Neuronal stem cell (in vitro differentiated cells): ENCODE measurements around the gene PTGFR. TPM values are rescaled to one million over a fixed set of nuclear protein-coding genes. Genes with fewer than 3 reads are reported as not detected.

ENCODE experiments used
- DNase-seq: peaks from one replicate; pipeline ENCODE4 v3.0.0-alpha.2; 2013; ENCODE audit warnings: low spot score
- H2AFZ ChIP-seq: one replicate; pipeline ENCODE4 v1.6.1; 2013; ENCODE audit warnings: mild to moderate bottlenecking, low read length, inconsistent platforms
- H2AK5ac ChIP-seq: 2 replicates; pipeline ENCODE4 v1.6.1; 2013; ENCODE audit warnings: low read depth, mild to moderate bottlenecking, inconsistent platforms, low read length, moderate library complexity, mixed read lengths
- H2BK120ac ChIP-seq: 2 replicates; pipeline ENCODE4 v1.6.1; 2013; ENCODE audit warnings: low read depth, mild to moderate bottlenecking, inconsistent platforms, low read length, moderate library complexity, mixed read lengths
- H2BK12ac ChIP-seq: one replicate; pipeline ENCODE4 v1.6.1; 2013; ENCODE audit warnings: low read length, inconsistent platforms
- H2BK15ac ChIP-seq: 2 replicates; pipeline ENCODE4 v1.6.1; 2013; ENCODE audit warnings: mild to moderate bottlenecking, low read length, inconsistent platforms, mixed read lengths
- H2BK5ac ChIP-seq: one replicate; pipeline ENCODE4 v1.6.1; 2013; ENCODE audit warnings: inconsistent platforms, mild to moderate bottlenecking, low read length, moderate library complexity
- H3K14ac ChIP-seq: one replicate; pipeline ENCODE4 v1.6.1; 2013; ENCODE audit warnings: low read length, inconsistent platforms
- H3K18ac ChIP-seq: 2 replicates; pipeline ENCODE4 v1.6.1; 2013; ENCODE audit warnings: low read length, inconsistent platforms
- H3K23ac ChIP-seq: 2 replicates; pipeline ENCODE4 v1.6.1; 2013; ENCODE audit warnings: low read depth, mild to moderate bottlenecking, mixed read lengths, low read length, inconsistent platforms; ENCODE audit not compliant: poor library complexity
- H3K27ac ChIP-seq: replicated peaks from 3 replicates; pipeline ENCODE4 v1.5.1; 2013; ENCODE audit warnings: low read length, inconsistent platforms
- H3K27me3 ChIP-seq, 3 experiments: 2 replicates each; pipeline ENCODE4 v1.6.1; 2013; ENCODE audit warnings: low read length in 3 of 3, mild to moderate bottlenecking in 2 of 3, inconsistent platforms in 1 of 3, low read depth in 1 of 3, mixed read lengths in 1 of 3, moderate library complexity in 1 of 3; ENCODE audit not compliant: control insufficient read depth in 3 of 3, insufficient read depth in 3 of 3
- H3K36me3 ChIP-seq, 2 donors: replicated peaks in 1 of 2; 2 replicates each; pipeline ENCODE4 v1.6.1; 2013; ENCODE audit warnings: low read length in 2 of 2; ENCODE audit not compliant: control insufficient read depth in 2 of 2, insufficient read depth in 2 of 2
- H3K4ac ChIP-seq: 2 replicates; pipeline ENCODE4 v1.6.1; 2013; ENCODE audit warnings: inconsistent platforms, mild to moderate bottlenecking, low read length, moderate library complexity
- H3K4me1 ChIP-seq, 2 donors: 1 replicate in 1 of 2; 2 replicates in 1 of 2; pipeline ENCODE4 v1.6.1; 2013; ENCODE audit warnings: low read length in 2 of 2, low read depth in 1 of 2; ENCODE audit not compliant: control insufficient read depth in 2 of 2, insufficient read depth in 1 of 2
- H3K4me2 ChIP-seq: one replicate; pipeline ENCODE4 v1.6.1; 2013; ENCODE audit warnings: mild to moderate bottlenecking, low read length, inconsistent platforms; ENCODE audit not compliant: insufficient read depth, poor library complexity, severe bottlenecking
- H3K4me3 ChIP-seq, 2 donors: 2 replicates each; pipeline ENCODE4 v1.5.1; 2013; ENCODE audit warnings: low read length in 2 of 2, mild to moderate bottlenecking in 2 of 2, inconsistent platforms in 1 of 2, moderate library complexity in 1 of 2
- H3K79me1 ChIP-seq: one replicate; pipeline ENCODE4 v1.6.1; 2013; ENCODE audit warnings: low read depth, mild to moderate bottlenecking, inconsistent platforms, low read length, moderate library complexity
- H3K9ac ChIP-seq: one replicate; pipeline ENCODE4 v1.6.1; 2013; ENCODE audit warnings: mild to moderate bottlenecking, low read depth, low read length, inconsistent platforms; ENCODE audit not compliant: poor library complexity
- H3K9me3 ChIP-seq, 2 donors: replicated peaks in 1 of 2; 2 replicates each; pipeline versions ENCODE3 to v1.6.1; 2013; ENCODE audit warnings: low read length in 2 of 2, mild to moderate bottlenecking in 2 of 2, inconsistent platforms in 1 of 2, low read depth in 1 of 2, mixed read lengths in 1 of 2, moderate library complexity in 1 of 2; ENCODE audit not compliant: control insufficient read depth in 2 of 2, insufficient read depth in 1 of 2
- H4K8ac ChIP-seq: one replicate; pipeline ENCODE4 v1.6.1; 2013; ENCODE audit warnings: low read depth, mild to moderate bottlenecking, inconsistent platforms, low read length, moderate library complexity
- H4K91ac ChIP-seq: one replicate; pipeline ENCODE4 v1.6.1; 2013; ENCODE audit warnings: low read length, low read depth, mild to moderate bottlenecking, inconsistent platforms; ENCODE audit not compliant: poor library complexity
- WGBS, 2 donors: extraction: QIAGEN DNeasy Blood & Tissue Kit; methylation state at CpG; one replicate each; pipeline ENCODE4 v1.1.7; 2013; ENCODE audit warnings: missing lambda C conversion rate in 2 of 2, mixed read lengths in 1 of 2; ENCODE audit not compliant: insufficient read length in 2 of 2, insufficient replicate concordance in 1 of 2; ENCODE audit errors: extremely low coverage in 2 of 2; 5-methylcytosine and 5-hydroxymethylcytosine counted together
- polyA plus RNA-seq, 2 experiments: library from polyadenylated mRNA; stranded (reverse); fragments of 200-250 nt; gene quantifications; one replicate each; pipeline ENCODE4 v1.2.3, GENCODE V29; 2013

The PTGFR gene
- 0.01 TPM for polyA plus RNA-seq (2013, experiment 1 of 2)
- polyA plus RNA-seq (2013, experiment 2 of 2) = 0.04 TPM

DNA sequence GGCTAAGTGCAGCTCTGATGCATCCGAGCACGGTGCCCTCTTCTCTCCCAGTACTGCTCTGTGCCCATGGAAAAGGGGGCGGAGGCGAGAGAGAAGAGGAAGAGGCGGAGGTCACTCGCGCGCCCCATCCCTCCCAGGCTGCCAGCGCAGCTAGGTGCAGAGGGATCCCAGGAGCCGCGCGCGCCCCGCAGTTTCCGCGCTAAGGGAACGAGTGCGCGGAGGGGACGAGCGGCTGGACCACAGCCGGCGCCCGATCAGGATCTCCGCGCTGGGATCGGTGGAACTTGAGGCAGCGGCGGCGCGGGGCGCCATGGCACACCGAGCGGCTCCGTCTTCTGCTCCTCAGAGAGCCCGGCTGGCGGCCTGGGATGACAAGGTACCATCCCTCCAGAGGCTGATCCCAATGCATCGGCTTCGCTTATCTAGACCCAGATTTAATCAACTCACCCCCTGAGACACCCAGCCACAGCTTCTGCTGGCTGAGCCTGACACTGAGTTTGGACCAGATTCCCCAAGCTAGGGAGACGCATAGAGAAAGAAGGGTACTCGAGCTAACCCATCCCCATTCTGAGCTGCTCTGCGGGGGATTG, at the start of gene PTGFR:
PTGFR (plus strand) TSS at position 114 of the 590 bp plus-strand sequence. CDS start 1,770 bp downstream, outside the sequence.
- no CpG with 5 or more reads among the region's 42 CpGs for WGBS, 2 donors
- peak; percentile 38 for DNase-seq
- Histone ChIP-seq H3K4me2 (peak within 1 kb of the TSS; percentile 94), H2AFZ (peak within 1 kb of the TSS; percentile 90), H3K79me1 (no peaks in the 10 kb centered on the region), H4K8ac (no peak within 1 kb of the TSS), H2AK5ac (no peak within 1 kb of the TSS), H3K27me3 (peaks cover 0 to 43% (median 24%) of the 10 kb centered on the region in 3 experiments), H2BK120ac (no peak within 1 kb of the TSS), H3K18ac (peak within 1 kb of the TSS; percentile 41), H3K27ac (no peak within 1 kb of the TSS), H3K14ac (peak within 1 kb of the TSS; percentile 44), H3K9me3 (no peaks in the 10 kb centered on the region), H3K4me3 (peak within 1 kb of the TSS; percentile 38 to 81), H2BK15ac (no peak within 1 kb of the TSS), H4K91ac (no peak within 1 kb of the TSS), H3K23ac (no peak within 1 kb of the TSS), H3K4me1 (peaks cover 2 to 9% of the 10 kb centered on the region in 2 donors), H3K9ac (no peak within 1 kb of the TSS), H2BK5ac (peak within 1 kb of the TSS; percentile 6), H3K36me3 (no peaks in the 10 kb centered on the region), H3K4ac (no peak within 1 kb of the TSS), H2BK12ac (no peak within 1 kb of the TSS)

DNA sequence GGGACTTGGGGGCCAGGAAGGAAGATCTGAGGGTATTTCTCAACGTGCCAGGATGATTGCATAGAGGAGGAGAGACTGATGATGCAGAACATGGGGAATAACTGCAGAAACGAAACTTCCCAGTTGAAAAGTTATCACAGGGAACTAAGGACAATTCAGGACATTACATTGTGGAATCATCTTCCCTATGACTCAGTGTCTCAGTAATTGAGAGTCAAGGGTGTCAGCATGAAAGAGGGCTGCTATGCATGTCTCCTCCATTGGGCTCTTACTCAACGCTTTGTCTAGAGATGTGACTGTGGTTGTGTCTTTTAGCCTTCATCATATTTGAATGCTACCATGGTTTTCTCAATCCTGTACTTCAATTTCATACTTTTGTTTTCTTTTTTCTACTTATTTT, 48.9 kb upstream of the PTGFR start:
- H2BK120ac ChIP-seq = no peak overlapping the region
- no peak overlapping the region for H4K8ac ChIP-seq
- no peaks in the 10 kb centered on the region for H3K9me3 ChIP-seq
- no peaks in the 10 kb centered on the region for H3K4me1 ChIP-seq
- H3K9ac ChIP-seq = no peak overlapping the region
- H3K4ac ChIP-seq = no peak overlapping the region
- no peak overlapping the region for H3K18ac ChIP-seq
- no peak overlapping the region for H2AK5ac ChIP-seq
- no peak overlapping the region for H3K4me3 ChIP-seq
- no peak overlapping the region for H2BK15ac ChIP-seq
- no peaks in the 10 kb centered on the region for H3K36me3 ChIP-seq
- no peaks in the 10 kb centered on the region for H3K27me3 ChIP-seq
- H2BK5ac ChIP-seq = no peak overlapping the region
- DNase-seq = no peak
- no peak overlapping the region for H3K4me2 ChIP-seq
- no peak overlapping the region for H2BK12ac ChIP-seq
- no peaks in the 10 kb centered on the region for H3K79me1 ChIP-seq
- H4K91ac ChIP-seq = no peak overlapping the region
- no peak overlapping the region for H2AFZ ChIP-seq
- no peak overlapping the region for H3K27ac ChIP-seq
- H3K23ac ChIP-seq = no peak overlapping the region
- no CpG with 5 or more reads among the region's 3 CpGs for WGBS, 2 donors
- H3K14ac ChIP-seq = no peak overlapping the region

DNA sequence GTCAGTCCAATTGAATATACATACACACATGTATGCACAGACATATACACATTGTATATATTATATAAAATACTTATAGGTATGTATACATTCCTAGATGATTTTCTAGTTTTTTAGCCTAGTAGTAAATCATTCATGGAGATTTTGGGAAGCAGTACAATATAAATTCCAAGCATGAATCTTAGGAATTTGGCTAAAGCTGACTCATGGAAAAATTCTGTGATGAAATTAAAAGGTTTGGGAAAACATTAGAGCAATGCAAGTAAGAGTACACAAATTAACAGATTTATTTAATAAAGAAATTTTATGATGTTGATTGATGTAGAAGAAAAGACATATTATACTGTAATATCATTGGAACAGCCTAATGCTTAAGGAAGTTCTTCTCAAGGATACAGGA, 43.7 kb upstream of the PTGFR start:
- Histone ChIP-seq H3K4me3 (no peak overlapping the region), H2AK5ac (no peak overlapping the region), H3K36me3 (no peaks in the 10 kb centered on the region), H2BK120ac (no peak overlapping the region), H2BK5ac (no peak overlapping the region), H3K23ac (no peak overlapping the region), H2BK15ac (no peak overlapping the region), H2AFZ (no peak overlapping the region), H3K14ac (no peak overlapping the region), H3K18ac (no peak overlapping the region), H3K4ac (no peak overlapping the region), H3K9ac (no peak overlapping the region), H4K8ac (no peak overlapping the region), H3K9me3 (no peaks in the 10 kb centered on the region), H3K79me1 (no peaks in the 10 kb centered on the region), H3K4me1 (no peaks in the 10 kb centered on the region), H3K27ac (no peak overlapping the region), H3K4me2 (no peak overlapping the region), H2BK12ac (no peak overlapping the region), H3K27me3 (no peaks in the 10 kb centered on the region), H4K91ac (no peak overlapping the region)
- DNase-seq = no peak

GRCh38 chr1:78464449-78464891, 26.3 kb upstream of the PTGFR start:
- Histone ChIP-seq H3K27me3 (no peaks in the 10 kb centered on the region), H2BK12ac (no peak overlapping the region), H2BK5ac (no peak overlapping the region), H2AFZ (no peak overlapping the region), H4K91ac (no peak overlapping the region), H2BK15ac (no peak overlapping the region), H3K4ac (no peak overlapping the region), H3K18ac (no peak overlapping the region), H3K4me1 (no peaks in the 10 kb centered on the region), H3K79me1 (no peaks in the 10 kb centered on the region), H3K27ac (no peak overlapping the region), H3K23ac (no peak overlapping the region), H2AK5ac (no peak overlapping the region), H4K8ac (no peak overlapping the region), H3K4me2 (no peak overlapping the region), H2BK120ac (no peak overlapping the region), H3K36me3 (no peaks in the 10 kb centered on the region), H3K9ac (no peak overlapping the region), H3K4me3 (no peak overlapping the region), H3K9me3 (peaks cover 0 to 3% of the 10 kb centered on the region in 2 donors), H3K14ac (no peak overlapping the region)
- DNase-seq = no peak
- WGBS, 2 donors = no CpG with 5 or more reads among the region's 1 CpG
